GM18867 (cell line): ENCODE data around the gene RCN2.
"Not testable (repeated sequence)": the region's sequence is repeated elsewhere in the genome, so short reads cannot be mapped to it uniquely, and the experiment has no call there.

Experiments
- ATAC-seq: cut with Tn5 transposase; IDR thresholded peaks from one replicate; pipeline ENCODE4 v1.9.1; 2021; ENCODE audit warnings: mild to moderate bottlenecking, moderate library complexity; ENCODE audit not compliant: unreplicated experiment

Gene RCN2

DNA sequence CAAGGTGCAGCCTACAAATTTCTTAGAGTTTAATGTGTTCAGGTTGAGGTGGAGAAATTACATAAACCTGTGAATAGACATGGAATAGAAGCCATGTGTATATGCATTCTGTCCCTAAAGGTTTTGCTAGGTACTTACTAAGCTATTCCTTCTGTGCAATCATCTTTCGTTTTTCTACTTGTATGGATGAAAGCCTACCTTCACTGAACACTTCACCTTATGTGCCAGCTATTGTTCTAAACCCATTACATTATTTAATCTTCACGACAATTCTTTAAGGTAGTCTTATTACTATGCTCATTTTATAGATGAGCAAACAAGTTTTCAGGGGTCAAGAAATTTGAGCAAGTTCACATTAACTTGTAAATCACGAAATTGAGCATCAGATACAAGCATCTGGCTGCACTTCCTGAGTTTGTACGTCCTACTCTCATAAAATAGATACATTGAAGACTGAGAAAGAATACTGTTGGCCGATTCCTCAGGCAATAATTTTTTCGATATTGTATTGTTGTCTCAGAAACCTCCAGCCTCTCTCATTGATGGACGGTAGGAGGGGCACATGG, 635 bp upstream of the RCN2 start:
- no peak for ATAC-seq

DNA sequence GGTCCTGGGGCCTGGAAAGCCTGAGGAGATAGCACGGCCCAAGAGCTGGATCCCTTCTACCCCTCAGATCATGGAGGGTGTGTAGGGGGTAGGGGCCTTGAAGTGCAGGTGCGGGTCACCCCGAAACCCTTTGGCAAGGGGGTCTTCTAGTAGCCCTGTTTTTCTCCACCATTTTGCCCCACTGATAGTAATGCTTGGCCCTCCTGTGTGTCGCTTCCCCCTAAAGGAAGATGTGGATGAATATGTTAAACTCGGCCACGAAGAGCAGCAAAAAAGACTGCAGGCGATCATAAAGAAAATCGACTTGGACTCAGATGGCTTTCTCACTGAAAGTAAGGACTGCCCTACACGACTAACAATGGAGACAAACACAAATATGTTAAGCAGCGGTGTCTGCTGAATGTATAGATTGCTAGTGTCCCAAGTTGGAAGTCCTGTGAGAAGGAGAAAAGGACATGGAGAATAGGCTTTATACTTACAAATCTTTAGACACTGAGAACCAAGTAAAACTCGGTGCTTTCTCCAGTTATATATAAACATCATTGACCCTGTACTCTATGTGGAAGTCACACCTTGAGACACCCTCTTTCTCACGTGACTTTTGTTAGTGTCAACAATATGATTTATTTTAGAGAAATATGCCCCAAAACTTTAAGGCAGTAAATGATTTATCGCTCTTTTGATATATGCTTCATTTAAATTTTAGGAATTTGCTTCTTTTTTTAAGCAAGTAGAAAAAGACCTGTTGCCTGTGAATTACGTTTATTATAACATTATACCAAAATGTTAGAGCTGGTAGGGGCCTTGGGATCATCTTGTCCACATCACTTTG, 802 bp downstream of the RCN2 start:
- no peak for ATAC-seq

DNA sequence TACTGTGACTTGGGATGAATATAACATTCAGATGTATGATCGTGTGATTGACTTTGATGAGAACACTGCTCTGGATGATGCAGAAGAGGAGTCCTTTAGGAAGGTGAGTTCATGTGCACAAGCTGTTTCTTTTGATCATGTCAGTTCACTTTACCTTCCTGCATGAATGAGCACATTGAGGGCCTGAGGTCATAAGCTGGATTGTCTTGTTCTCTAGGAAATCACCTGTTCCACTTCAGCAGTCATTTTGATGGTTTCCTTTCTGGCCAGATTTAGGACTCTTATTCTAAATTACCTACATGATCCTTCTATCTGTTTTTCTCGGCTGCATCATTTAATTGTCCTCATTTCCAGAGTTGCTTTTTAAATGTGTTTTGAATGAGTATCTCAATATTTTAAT, 4.1 kb downstream of the RCN2 start:
- no peak for ATAC-seq

DNA sequence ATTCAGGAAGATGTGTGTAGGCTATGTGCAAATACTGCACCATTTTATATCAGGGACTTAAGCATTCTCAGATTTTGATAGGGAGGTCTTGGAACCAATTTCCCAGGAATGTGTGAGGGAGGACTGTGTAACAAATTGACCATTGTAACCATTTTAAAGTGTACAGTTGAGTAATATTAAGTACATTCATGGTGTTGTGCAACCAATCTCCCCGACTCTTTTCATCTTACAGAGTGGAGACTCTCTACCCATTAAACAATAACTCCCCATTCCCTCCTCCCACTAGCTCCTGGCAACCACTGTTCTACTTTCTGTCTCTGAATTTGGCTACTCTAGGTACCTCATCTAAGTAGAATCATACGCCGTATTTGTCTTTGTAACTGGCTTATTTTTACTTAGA, 5.1 kb downstream of the RCN2 start:
- no peak for ATAC-seq

DNA sequence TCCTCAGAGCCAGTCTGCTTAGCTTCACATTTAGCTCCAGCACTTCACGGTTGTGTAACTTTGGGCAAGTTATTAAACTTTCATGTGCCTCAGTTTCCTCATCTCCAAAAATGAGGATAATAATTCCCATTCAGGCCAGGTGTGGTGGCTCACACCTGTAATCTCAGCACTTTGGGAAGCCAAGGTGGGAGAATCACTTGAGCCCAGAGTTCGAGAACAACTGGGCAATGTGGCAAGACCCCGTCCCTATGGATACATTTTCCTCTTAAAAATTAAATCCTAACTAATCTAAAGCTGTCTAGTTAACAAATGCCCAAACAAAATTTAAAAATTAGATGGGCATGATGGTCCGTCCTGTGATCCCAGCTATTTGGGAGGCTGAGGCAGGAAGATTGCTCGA, 7.2 kb downstream of the RCN2 start:
- ATAC-seq, result no peak

DNA sequence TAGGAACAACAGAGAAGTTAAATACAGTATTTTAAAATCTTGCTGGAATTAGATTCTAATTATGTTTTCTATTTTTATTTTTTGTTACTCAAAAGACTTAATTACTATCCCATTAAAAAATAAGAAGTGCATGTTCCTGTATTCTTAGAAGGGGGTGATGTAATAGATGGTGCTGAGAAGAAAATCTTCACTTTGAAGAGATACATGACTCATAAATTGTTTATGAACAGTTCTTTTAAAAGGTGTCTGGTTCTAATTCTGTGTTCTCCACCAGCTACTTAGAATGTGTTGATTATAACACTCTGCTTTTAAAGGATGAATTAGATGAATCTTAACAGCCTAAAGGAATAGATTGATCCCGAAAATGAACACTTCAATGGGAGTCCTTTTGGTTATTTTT, 8.2 kb downstream of the RCN2 start:
- no peak for ATAC-seq

DNA sequence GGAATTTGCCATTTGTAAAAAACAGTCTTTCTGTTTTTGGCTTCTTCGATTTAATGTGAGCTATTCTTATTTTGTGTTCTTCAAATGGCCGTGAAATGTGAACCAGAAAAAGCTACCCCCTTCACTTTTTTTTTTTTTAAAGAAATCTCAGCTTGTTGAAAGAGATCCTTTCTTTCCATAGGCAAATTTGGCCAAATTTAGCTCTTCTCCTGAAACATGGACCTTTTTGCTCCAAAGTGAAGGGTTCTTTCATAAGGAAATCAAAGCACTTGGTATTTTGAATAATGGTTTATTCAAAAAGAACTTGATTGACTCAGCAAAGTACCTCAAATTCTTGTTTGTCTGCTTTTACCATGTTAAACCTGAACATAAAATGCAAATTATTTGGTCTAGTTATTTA, 10.1 kb downstream of the RCN2 start:
- ATAC-seq, result no peak

DNA sequence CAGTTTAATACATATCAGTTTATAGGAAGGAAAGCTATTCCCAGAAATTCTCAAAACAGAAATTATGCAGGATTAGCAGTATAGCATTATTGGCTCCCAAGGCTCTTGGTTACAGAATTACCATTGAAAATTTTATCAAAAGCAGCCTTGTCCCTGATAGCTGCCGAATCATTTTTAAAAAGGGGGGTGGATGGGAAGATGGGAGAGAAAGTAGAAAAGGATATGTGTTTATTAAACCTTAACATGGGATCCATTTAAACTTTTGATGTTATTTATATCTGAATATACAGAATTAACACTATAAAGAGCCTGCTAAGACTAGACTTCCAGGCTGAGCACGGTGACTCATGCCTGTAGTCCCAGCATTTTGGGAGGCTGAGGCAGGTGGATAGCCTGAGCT, 10.8 kb downstream of the RCN2 start:
- ATAC-seq, result no peak

DNA sequence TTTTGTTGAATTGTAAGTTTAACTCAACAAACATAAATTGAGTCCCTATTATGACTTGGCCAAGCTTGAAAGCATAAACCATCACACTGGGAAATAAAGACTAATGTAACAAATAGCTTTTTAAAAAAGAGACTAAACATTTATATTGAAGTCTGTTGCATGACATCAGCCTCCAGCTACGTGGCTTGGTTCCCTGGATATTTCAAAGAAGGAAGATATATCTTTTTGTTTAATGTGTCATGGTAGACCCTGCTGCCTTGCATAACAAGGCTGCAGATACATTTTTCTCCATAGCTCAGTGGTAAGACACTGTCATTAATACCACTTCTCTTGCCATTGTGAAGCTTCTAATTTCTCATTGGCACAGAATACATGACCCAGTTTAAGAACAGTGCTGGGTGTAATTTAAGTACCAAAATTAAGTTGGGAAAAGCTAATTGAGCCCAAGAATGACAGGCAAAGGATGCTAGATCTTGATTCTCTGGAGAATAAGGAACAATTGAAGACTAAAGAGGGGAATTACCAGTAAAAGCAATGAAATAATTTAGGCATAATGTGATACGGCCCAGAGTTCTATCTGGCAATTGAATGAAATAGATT, 14.0 kb downstream of the RCN2 start:
- ATAC-seq, result no peak

DNA sequence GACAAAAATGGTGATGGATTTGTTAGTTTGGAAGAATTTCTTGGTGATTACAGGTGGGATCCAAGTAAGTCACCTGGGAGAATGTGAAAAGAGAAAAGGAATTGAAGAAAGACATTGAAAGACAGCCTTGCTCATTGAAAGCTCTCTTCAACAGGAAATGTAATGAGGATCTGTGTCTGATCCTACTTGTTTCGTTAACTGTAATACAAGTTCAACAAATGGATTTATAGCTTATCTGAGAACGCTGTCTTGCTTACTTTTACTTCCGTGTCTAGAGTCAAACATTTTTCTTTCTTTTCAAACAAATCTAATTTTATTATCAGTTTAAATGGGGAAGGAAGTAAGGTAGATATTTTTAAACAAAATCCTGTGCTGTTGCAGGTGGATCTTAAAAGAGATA, 15.9 kb downstream of the RCN2 start:
- no peak for ATAC-seq

DNA sequence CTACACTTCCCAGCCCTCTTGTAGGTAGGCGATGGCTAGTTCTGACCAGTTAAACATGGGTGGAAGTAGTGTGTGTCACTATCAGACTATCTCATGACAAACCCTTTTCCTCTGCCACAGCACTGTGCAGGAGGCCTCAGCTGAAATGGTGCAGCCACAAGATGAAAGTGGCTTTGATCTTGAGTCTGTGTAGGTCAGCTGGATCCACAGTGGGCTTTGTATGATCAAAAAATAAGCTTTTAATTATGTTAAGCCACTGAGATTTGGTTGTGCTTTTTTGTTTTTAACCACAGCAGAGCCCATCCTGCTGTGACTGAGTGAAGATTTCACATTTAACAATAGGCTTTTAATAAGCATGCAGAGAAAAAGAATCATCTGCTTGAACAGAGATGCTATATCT, 19.7 kb downstream of the RCN2 start:
- no peak for ATAC-seq

DNA sequence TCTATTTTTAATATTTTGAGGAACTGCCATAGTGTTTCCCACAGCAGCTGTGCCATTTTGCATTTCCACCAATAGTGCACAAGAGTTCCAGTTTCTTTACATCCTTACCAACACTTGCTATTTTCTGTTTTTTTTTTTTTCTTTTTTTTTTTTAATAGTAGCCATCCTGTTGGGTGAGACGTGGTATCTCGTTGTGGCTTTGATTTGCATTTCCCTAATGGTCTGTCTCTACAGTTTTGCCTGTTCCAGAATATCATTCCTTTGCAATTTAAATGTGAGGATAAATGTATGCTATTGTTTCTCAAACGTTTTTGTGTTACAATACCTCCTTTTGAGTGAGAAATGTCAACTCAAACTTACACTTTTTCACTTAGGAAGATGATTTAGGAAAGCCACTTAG, 22.4 kb downstream of the RCN2 start:
- ATAC-seq, result no peak

DNA sequence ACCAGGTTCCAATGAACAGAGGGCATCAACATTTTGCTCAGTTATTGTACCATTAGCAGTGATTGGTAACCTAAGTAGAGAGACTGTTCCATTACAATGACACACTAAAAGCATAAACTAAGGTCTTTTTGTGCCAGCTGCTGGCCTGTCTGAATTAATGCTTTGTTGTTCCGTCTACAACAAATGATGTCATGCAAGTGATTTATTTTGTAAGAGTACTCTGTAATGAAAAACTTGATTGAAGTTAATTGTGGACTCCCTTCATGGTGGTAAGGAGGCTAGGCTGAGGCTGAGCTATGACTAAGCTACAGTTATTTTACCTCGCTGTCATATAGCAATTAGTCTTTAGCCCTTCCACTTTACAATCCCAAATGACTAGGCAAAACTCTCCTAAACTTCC, 23.2 kb downstream of the RCN2 start:
- no peak for ATAC-seq

DNA sequence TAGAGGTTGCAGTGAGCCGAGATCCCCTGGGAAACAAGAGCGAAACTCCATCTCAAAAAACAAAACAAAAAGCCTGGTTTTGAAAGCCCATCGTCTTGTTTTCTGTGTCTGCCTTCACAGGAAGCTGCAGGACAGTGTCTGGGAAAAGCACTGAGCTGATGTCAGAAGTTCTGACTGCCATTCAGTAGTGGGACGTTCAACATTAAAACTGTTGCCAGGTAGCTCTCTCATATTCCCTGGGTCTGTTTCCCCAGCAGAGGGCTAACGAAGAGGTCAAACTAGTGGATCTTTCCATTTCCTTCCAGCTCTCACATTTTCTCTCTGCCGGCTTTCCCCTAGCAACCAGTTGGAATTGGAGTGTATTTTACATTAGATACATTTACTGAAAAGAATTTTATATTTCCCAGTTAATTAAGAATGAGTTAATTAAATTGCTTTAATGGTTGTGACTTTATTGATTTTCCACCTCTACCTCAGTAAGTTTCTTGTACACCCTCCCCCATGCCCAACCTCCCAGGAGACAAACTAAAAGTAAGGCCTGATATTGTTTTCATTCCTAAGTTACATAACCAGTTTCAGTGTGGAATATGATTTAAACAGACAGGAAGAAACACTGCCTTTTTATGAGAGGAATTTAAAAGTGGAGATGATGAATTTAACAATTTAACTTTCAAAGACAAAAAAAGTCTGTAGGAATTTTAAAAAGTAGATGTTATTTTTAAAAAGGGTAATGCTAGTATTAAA, 29.9 kb downstream of the RCN2 start:
- ATAC-seq, result no peak

DNA sequence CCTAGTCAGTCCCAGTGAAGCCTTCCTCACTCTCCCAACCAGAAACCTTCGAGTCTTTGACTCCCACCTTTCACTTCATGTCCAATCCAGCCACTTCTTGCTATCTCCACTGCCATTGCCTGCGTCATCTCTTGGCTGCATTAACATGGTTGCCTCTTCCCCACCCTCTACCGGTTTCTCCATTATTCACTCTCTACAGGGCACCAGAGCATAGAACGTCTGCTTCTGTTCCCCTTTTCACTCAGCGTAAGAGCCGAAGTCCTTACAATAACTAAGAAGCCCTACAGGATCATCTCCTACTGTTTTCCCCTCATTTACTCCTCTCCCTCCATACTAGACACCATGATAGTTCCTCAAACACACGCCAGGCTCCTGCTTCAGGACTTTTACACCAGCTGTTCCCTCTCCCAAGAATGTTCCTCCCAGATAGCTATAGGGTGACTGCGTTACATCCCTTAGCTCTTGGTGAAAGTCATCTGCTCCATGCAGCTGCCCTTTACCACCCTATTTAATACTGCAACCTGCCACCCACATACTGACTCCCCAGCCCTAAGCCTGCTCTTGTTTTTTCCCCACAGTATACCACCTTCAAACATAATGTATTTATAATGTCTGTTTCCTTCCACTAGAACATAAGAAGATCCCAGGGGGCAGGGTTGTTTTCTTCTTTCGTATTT, 30.9 kb downstream of the RCN2 start:
- ATAC-seq, result no peak

DNA sequence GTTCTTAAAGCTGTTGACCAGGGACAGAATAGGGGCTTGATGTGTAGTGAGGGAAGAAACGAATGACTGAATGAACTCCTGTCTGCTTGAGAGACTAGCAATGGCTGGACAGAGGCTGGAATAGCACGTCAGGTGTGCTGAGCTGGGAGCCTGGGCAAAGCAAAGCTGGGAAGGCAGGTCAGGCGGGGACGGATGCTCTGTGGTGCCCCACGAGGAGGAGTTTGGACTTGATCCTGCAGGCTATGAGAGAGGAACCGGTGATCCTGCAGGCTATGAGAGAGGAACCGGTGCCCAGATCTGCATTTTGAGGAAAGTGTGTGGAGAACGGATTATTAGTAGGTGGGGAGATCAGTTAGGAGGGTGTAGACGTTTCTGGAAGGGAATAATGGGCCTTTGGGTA, 32.0 kb downstream of the RCN2 start:
- no peak for ATAC-seq

DNA sequence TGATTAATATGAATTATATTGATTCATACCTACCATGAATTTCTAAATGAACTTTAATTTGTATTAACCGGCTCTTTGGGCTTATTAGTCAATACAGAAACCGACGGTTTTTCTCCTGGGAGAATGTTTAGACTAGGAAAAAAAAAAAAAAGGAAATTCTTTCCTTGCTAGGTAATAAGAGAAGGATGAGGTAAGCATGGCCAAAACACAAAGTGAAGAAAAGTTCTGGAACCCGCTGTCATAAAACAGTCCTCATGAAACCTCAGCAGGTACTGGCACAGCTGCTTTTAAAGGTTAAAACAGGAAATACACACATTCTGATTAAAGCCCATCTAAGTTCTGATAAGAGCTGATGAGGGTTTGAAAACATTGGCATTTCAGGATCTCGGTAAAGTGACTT, 32.6 kb downstream of the RCN2 start:
- ATAC-seq, result no peak

DNA sequence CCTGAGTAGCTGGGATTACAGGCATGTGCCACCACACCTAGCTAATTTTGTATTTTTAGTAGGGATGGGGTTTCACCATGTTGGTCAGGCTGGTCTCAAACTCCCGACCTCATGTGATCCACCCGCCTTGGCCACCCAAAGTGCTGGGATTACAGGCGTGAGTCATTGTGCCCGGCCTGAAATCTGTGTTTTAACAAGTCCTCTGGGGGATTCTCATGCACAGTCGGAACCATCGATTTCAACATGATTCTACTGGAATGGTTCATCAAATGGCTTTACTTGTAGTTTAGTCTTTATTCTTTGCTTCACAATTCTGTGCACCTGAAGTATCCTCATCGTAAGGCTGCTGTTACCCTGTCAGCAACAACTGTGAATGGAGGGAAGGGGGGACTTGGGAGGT, 34.5 kb downstream of the RCN2 start:
- not testable (repeated sequence) for ATAC-seq

DNA sequence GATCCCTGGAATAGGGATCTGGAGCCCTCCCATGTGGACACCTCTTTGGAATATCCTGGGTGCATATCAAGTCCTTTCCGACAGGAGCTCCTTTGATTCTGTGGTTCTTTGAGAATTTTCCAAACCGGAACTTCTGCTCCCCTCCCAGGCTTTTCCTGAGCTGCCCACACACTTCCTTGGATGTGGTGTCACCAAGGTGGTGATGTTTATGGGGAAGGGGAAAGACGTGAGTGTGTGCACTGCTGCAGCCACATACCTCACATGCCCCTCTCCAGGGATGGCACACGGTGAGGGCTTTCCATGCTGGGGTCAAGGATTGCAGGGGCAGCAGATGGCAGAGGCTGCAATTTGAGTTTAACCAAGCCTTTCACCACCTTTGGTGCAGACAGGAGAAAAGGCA, 35.5 kb downstream of the RCN2 start:
- no peak for ATAC-seq

DNA sequence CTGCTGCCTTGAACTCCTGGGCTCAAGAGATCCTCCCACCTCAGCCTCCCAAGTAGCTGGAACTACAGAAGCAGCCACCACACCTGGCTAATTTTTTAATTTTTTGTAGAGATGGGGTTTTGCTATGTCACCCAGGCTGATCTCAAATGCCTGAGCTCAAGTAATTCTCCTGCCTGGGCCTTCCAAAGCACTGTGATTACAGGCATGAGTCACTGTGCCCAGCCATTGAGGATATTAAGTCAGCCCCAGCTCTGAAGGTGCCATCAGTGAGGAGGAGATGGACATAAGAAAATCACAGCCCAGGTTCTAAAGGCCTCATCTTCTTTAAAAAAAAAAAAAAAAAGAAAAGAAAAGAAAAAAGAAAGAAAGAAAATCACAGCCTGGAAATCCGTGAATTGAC, 36.8 kb downstream of the RCN2 start:
- ATAC-seq, result no peak
